Neural progenitor cell (in vitro differentiated cells): ENCODE measurements around the gene GLYATL3.
"Not testable (repeated sequence)": the region's sequence is repeated elsewhere in the genome, so short reads cannot be mapped to it uniquely, and the experiment has no call there.

Source experiments
- EZH2 ChIP-seq: fragments of 200-600 bp; sonication (generic); IDR thresholded peaks from 2 replicates; pipeline ENCODE4 v1.6.1; 2017; ENCODE audit warnings: antibody characterized with exemption, mild to moderate bottlenecking, moderate library complexity
- EZH2phosphoT487 ChIP-seq: fragments of 200-600 bp; sonication (generic); IDR thresholded peaks from 2 replicates; pipeline ENCODE4 v1.6.1; 2017; ENCODE audit warnings: antibody characterized with exemption
- TF ChIP-seq, protein P1 (sequence below): fragments of 200-600 bp; sonication (generic); IDR thresholded peaks from 2 replicates; pipeline ENCODE4 v1.5.1; 2017; ENCODE audit warnings: antibody characterized with exemption, mild to moderate bottlenecking

DNA sequence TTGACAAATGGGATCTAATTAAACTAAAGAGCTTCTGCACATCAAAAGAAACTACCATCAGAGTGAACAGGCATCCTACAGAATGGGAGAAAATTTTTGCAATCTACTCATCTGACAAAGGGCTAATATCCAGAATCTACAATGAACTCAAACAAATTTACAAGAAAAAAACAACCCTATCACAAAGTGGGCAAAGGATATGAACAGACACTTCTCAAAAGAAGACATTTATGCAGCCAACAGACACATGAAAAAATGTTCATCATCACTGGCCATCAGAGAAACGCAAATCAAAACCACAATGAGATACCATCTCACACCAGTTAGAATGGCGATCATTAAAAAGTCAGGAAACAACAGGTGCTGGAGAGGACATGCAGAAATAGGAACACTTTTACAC is 23.2 kb upstream of the GLYATL3 start:
- TF ChIP-seq, protein P1, sequence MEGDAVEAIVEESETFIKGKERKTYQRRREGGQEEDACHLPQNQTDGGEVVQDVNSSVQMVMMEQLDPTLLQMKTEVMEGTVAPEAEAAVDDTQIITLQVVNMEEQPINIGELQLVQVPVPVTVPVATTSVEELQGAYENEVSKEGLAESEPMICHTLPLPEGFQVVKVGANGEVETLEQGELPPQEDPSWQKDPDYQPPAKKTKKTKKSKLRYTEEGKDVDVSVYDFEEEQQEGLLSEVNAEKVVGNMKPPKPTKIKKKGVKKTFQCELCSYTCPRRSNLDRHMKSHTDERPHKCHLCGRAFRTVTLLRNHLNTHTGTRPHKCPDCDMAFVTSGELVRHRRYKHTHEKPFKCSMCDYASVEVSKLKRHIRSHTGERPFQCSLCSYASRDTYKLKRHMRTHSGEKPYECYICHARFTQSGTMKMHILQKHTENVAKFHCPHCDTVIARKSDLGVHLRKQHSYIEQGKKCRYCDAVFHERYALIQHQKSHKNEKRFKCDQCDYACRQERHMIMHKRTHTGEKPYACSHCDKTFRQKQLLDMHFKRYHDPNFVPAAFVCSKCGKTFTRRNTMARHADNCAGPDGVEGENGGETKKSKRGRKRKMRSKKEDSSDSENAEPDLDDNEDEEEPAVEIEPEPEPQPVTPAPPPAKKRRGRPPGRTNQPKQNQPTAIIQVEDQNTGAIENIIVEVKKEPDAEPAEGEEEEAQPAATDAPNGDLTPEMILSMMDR = not testable (repeated sequence)
- not testable (repeated sequence) for TF ChIP-seq EZH2, EZH2phosphoT487
